ENCODE data around the gene RNF217.

- TF ChIP-seq CTCF (IDR thresholded peaks at IDR 0.05 in 8 of 11, conservative IDR thresholded peaks at IDR 0.05 in 3 of 11) (no peak), POLR2A (IDR thresholded peaks at IDR 0.05) (no peak), POLR2AphosphoS5 (IDR thresholded peaks at IDR 0.05) (no peak)
These were observed 103.9 kb downstream of the RNF217 start for GRCh38 chr6:125066140-125066539.
